GM12874 (cell line): ENCODE results near the gene ITPK1.

Source experiments
- TF ChIP-seq, protein P1 (sequence below): IDR thresholded peaks from 2 replicates; pipeline ENCODE4 v1.5.1; 2011; ENCODE audit warnings: low read depth, mild to moderate bottlenecking, control low read depth, low read length, moderate library complexity; ENCODE audit not compliant: insufficient read depth

ITPK1 gene

DNA sequence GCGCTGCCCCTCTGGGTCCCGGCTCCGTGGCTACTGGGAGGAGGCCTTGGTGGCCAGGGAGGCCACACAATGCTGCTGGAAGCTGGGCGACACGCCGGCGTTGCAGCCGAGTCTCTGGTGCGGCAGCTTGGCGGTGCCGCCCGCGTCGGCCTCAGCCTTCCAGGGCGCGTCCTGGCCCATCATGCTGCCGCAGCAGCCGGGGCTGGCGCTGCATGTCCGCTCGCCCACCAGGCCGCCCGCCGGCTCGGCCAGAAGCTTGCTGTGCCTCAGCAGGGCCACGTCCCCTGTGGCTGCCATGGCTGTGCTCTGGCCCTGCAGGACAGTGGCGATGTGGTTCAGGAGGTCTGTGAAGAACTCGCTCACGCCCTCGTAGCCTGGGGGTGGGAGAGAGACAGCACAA lies 174.2 kb downstream of the ITPK1 start:
- TF ChIP-seq, protein P1, sequence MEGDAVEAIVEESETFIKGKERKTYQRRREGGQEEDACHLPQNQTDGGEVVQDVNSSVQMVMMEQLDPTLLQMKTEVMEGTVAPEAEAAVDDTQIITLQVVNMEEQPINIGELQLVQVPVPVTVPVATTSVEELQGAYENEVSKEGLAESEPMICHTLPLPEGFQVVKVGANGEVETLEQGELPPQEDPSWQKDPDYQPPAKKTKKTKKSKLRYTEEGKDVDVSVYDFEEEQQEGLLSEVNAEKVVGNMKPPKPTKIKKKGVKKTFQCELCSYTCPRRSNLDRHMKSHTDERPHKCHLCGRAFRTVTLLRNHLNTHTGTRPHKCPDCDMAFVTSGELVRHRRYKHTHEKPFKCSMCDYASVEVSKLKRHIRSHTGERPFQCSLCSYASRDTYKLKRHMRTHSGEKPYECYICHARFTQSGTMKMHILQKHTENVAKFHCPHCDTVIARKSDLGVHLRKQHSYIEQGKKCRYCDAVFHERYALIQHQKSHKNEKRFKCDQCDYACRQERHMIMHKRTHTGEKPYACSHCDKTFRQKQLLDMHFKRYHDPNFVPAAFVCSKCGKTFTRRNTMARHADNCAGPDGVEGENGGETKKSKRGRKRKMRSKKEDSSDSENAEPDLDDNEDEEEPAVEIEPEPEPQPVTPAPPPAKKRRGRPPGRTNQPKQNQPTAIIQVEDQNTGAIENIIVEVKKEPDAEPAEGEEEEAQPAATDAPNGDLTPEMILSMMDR = no peak

DNA sequence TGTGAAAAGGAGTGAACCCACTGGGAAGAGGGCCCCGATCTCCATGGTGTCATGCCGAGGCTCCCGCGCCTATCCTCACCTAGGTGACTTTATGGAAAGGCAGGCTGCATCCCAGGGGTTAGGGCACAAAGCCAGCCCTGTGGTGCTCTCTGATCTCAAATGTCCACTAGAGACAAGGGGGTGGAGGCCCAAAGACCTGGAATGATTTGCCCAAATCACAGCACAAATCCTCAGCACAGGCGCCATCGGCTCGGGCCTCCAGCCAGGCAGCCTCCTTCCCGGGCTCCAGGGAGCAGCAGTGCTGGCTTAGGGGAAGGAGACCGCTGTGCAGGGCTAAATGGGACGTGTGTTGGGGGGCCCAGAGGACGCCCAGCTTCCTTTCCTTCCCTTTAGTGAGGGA lies 175.2 kb downstream of the ITPK1 start:
- TF ChIP-seq, protein P1 = no peak

DNA sequence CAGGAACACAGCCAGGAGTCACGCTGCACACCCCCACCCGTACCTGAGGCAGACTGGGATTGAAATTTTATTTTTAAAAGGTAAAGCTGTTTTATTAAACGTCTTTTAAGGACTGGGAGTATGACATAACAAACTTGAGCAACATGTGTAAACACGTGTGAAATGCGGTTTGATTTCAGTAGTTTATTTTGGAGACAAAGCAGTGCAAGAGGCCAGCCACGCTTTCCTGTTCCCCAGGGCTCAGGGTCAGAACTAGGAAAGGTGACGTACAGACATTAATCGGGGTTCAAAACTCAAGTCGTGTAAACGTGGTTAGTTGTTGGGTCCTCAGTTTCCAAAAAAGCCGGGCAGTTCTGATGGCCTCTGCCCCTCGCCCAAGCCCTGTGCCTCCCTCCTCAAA lies 176.0 kb downstream of the ITPK1 start:
- TF ChIP-seq, protein P1 = no peak

DNA sequence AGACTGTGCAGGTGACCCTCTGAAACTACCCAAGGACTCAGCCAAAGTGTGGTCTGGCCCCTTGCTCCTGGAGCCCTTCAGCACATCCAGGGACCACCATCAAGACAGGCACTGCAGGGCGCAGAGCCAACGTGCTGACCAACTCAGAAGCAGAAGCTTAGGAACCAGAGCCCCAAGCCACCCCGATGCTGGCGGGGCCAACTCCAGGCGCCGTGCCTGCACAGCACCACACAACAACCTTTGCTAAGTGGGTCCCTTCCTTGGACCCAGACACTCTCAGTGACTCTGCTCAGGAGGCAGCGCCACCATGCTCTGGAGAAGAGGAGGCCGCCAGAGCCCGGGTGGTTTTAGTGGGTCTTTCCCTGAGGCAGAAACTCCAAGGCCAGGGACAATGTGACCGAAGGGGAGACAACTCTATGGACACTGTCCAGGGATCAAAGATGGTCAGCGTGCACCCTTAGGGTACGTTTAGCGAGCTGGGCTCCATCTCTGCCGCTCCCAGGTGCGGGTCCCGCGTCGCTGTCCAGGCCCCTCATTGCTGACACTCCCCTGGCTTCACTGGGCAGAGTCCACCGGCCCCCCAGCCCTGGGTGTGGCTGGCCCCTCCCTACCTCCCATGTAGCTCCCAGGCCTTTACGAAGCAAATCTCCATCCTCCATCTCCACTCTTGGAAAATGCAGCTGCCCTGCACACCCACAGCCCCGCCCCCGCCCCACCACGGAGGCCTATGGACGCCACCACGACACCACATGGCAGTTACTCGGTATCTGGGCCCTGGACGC lies 176.6 kb downstream of the ITPK1 start:
- TF ChIP-seq, protein P1 = no peak

DNA sequence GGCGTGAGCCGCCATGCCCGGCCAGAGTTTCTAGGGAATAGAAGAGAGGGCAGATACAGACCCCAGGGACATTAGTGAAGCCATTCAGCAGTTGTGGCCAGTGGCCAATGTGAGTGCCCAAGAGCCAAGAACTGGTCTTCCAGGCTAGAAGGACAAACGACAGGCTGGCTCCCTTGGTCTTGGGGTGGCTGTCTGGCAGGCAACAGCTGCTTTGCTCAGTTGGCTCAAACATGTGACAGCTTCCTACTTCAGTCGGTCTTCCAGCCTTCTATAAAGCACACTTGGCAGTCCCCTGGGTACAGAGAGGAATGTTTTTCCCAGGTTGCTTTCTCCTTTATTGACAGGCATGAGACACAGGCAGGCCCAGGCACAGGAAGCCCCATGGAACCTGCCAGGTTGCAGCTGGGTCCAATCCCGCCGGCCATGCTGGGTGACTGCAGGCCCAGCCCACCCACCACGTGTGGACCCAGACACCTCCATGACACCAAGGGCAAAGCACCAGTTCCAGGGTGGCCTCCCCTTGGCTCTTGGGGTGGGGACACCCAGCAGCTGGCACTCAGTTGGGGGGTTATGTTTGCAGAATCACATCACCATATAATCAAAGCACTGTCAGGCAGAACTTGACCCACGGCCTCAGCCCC lies 177.4 kb downstream of the ITPK1 start:
- TF ChIP-seq, protein P1 = no peak

DNA sequence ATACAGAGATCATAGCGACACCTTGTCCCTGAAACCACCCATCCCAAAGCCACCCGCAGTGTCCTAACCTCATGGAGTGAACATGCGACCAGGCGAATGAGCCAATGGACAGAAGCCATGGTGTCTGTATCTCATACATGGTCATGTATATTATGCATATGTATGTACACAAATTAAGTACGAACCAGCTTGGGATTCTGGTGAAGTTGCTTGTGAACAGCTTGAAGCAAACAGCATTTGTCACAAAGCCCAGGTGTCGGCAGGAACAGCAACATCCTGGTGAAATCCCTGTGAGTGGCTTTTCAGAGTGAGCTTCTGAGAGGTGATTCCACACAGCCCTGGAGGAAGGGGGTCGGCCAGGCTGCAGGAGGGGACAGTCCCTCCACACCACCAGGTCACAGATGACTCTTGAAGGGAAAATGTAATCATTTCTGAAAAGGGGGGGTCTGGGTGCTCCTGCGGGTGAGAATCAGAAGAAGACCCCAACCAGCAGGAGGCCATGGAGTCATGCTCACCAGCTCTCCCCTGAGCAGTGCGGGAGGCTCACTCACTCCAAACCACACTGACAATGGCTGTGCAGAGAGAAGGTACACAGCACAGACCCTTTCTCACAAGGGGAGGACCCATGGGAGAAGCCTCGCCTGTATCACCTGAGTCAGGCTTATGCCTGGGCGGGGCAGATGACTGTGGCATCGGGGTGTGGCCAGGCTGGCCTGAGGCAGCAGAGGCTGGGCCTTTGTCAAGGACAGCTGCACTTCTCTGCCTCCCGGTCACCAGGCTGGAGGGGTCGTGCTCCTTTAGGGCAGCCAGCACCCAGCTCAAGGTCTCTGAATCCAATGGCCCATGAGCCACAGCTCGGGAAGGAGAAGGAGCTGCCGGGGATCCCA lies 178.4 kb downstream of the ITPK1 start:
- TF ChIP-seq, protein P1 = no peak

DNA sequence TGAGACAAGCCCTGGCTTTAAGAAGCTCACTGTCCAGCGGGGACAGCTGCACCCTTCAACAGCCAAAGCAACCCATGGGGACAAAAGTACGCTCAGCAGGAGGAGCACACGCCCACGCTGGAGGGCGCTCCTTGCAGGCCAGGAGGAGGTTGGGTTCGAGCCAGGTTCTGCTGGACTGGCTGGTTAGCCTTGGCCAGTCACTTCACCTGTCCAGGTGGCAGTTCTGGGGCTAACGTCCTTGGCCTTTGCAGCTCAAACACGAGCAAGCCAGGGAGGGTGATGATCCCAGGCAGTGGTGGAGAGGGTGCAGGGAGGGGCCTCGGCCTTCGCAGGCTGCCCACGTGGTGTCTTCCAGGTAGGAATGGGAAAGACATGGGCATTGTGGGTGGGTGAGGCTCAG lies 179.6 kb downstream of the ITPK1 start:
- TF ChIP-seq, protein P1 = no peak
